Inflammatory macrophage treated with lipopolysaccharide for 4 hours (primary cell): ENCODE measurements around the gene SAMD1.
"Not testable (repeated sequence)": the region's sequence is repeated elsewhere in the genome, so short reads cannot be mapped to it uniquely, and the experiment has no call there.

Experiments
- DNase-seq: peaks from one replicate; pipeline ENCODE4 v3.0.0-alpha.2; 2020

SAMD1 gene

GRCh38 chr19:14058182-14059092 lies 32.1 kb downstream of the SAMD1 start:
- DNase-seq, result no peak

GRCh38 chr19:14056741-14057356 lies 33.7 kb downstream of the SAMD1 start:
- no peak for DNase-seq

GRCh38 chr19:14056069-14056666 lies 34.4 kb downstream of the SAMD1 start:
- no peak for DNase-seq

- DNase-seq, result no peak
These were observed 35.2 kb downstream of the SAMD1 start for GRCh38 chr19:14055396-14055795.

GRCh38 chr19:14054721-14055120 lies 35.8 kb downstream of the SAMD1 start:
- no peak for DNase-seq

- DNase-seq, result no peak
These were observed 36.5 kb downstream of the SAMD1 start for GRCh38 chr19:14054099-14054498.

- DNase-seq, result no peak
These were observed 37.1 kb downstream of the SAMD1 start for GRCh38 chr19:14053500-14053899.

GRCh38 chr19:14053032-14053431 lies 37.5 kb downstream of the SAMD1 start:
- no peak for DNase-seq

- no peak for DNase-seq
These were observed 38.1 kb downstream of the SAMD1 start for GRCh38 chr19:14052470-14052869.

GRCh38 chr19:14051980-14052379 lies 38.6 kb downstream of the SAMD1 start:
- no peak for DNase-seq

- not testable (repeated sequence) for DNase-seq
These were observed 39.6 kb downstream of the SAMD1 start for GRCh38 chr19:14050961-14051360.

GRCh38 chr19:14050512-14050911 lies 40.0 kb downstream of the SAMD1 start:
- no peak for DNase-seq

GRCh38 chr19:14048443-14049153 lies 42.0 kb downstream of the SAMD1 start:
- DNase-seq, result peak; percentile 71

- DNase-seq, result not testable (repeated sequence)
These were observed 42.7 kb downstream of the SAMD1 start for GRCh38 chr19:14047866-14048265.

- DNase-seq, result peak; percentile 77
These were observed 47.6 kb downstream of the SAMD1 start for GRCh38 chr19:14042659-14043608.

- no peak for DNase-seq
These were observed 51.4 kb downstream of the SAMD1 start for GRCh38 chr19:14039181-14039580.
